Epithelial cell of proximal tubule (primary cell): Measurements from ENCODE around the gene MUC3A. TPM values are rescaled to one million over a fixed set of nuclear protein-coding genes. Genes with fewer than 3 reads are reported as not detected.

Source experiments
- DNase-seq: peaks from one replicate; pipeline ENCODE4 v3.0.0-alpha.2; 2011; ENCODE audit warnings: low read depth
- H3K4me3 ChIP-seq: 2 replicates; pipeline ENCODE4 v1.5.1; 2011; ENCODE audit warnings: low read depth, mild to moderate bottlenecking, low read length
- total RNA-seq: library from RNA; depleted of rRNA; stranded (reverse); fragments of >200 nt; gene quantifications from 2 replicates; pipeline ENCODE4 v1.2.3, GENCODE V29; 2015
- TF ChIP-seq, protein P1 (sequence below): conservative IDR thresholded peaks from 2 replicates; pipeline ENCODE4 v1.5.1; 2012; ENCODE audit warnings: low read depth, mild to moderate bottlenecking, low read length

MUC3A gene
- total RNA-seq, 1 donor from 2014 or later = not detected

- H3K4me3 ChIP-seq = no peak overlapping the region
- TF ChIP-seq, protein P1, sequence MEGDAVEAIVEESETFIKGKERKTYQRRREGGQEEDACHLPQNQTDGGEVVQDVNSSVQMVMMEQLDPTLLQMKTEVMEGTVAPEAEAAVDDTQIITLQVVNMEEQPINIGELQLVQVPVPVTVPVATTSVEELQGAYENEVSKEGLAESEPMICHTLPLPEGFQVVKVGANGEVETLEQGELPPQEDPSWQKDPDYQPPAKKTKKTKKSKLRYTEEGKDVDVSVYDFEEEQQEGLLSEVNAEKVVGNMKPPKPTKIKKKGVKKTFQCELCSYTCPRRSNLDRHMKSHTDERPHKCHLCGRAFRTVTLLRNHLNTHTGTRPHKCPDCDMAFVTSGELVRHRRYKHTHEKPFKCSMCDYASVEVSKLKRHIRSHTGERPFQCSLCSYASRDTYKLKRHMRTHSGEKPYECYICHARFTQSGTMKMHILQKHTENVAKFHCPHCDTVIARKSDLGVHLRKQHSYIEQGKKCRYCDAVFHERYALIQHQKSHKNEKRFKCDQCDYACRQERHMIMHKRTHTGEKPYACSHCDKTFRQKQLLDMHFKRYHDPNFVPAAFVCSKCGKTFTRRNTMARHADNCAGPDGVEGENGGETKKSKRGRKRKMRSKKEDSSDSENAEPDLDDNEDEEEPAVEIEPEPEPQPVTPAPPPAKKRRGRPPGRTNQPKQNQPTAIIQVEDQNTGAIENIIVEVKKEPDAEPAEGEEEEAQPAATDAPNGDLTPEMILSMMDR = no peak
- no peak for DNase-seq
These were observed 1.5 kb upstream of the MUC3A start for GRCh38 chr7:100947792-100948191.

DNA sequence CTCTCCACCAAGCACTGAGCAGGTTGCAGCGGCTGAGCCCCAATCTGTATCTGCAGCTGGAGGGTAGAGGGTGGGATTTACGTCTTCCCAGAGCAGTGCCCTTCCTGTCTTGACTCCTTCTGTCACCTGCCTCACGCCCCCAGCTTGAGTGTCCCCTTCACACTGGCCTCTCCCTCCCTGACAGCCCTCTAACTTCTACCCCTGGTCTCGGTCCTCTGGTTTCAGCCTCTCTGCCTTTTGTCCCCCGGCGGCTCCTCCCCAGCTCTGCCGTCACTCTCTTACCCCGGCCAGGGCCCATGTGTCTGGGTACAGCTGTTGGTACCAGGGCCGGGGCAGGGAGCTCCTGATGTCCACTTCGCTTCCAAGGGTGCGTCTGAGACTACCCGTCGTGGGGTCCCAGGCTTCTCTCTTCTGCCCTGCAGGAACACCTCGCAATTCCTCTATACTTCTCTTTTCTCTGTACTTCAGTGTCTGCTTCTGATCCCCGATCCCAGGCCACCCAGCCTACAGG is 654 bp downstream of the MUC3A start:
- no peak for DNase-seq
- H3K4me3 ChIP-seq = no peak overlapping the region
- TF ChIP-seq, protein P1 = no peak

DNA sequence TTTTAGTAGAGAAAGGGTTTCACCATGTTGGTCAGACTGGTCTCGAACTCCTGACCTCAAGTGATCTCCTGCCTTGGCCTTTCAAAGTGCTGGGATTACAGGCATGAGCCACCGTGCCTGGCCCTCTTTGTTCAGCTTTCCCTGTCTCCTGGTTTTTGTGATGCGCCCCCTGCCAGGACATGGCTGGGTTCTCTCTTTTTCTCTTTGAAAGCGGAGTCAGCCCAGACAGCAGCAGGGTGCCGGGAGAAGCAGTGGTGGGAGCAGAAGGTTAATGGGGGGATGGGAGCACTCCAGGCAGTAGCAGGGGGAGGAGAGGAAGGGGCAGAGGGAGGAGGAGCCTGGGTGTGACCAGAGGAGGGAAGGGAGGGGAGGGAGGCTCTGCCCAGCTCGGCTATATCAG is 1.8 kb downstream of the MUC3A start:
- no peak for DNase-seq
- H3K4me3 ChIP-seq = no peak overlapping the region
- TF ChIP-seq, protein P1 = no peak

- TF ChIP-seq, protein P1 = no peak
- no peak for DNase-seq
- no peak overlapping the region for H3K4me3 ChIP-seq
These were observed 2.7 kb downstream of the MUC3A start for GRCh38 chr7:100951888-100952560.

GRCh38 chr7:100952641-100953040 is 3.3 kb downstream of the MUC3A start:
- TF ChIP-seq, protein P1 = no peak
- H3K4me3 ChIP-seq = no peak overlapping the region
- DNase-seq = no peak

GRCh38 chr7:100957832-100958421 is 8.6 kb downstream of the MUC3A start:
- DNase-seq = no peak
- H3K4me3 ChIP-seq = no peak overlapping the region

More at GRCh38 chr7:100957832-100958421, 8.6 kb downstream of the MUC3A start:
- TF ChIP-seq, protein P1 = no peak
